GM12891 (cell line): Measurements from ENCODE around the gene LY6G6F.

Experiments used
- DNase-seq: peaks from one replicate; pipeline ENCODE4 v3.0.0; 2011; ENCODE audit warnings: low spot score; ENCODE audit not compliant: insufficient read length
- FAIRE-seq: peaks from 2 replicates; lab custom pipeline; 2011; peaks lifted over from hg19 to GRCh38; lab: Jason Lieb, UNC
- PAX5 ChIP-seq: IDR thresholded peaks from 2 replicates; pipeline ENCODE4 v1.6.1; 2011; ENCODE audit warnings: low read length, moderate library complexity, mild to moderate bottlenecking; ENCODE audit not compliant: insufficient read depth, severe bottlenecking
- POLR2A ChIP-seq: IDR thresholded peaks from 2 replicates; pipeline ENCODE4 v1.6.1; 2011; ENCODE audit warnings: low read depth, low read length, control low read depth
- POLR2AphosphoS5 ChIP-seq: IDR thresholded peaks from 2 replicates; pipeline ENCODE4 v1.6.1; 2011; ENCODE audit warnings: low read depth, low read length, control low read depth
- POU2F2 ChIP-seq: IDR thresholded peaks from 2 replicates; pipeline ENCODE4 v1.6.1; 2011; ENCODE audit warnings: low read depth, mild to moderate bottlenecking, control low read depth, low read length, moderate library complexity
- SPI1 ChIP-seq: IDR thresholded peaks from 2 replicates; pipeline ENCODE4 v1.6.1; 2011; ENCODE audit warnings: low read depth, low read length, control low read depth
- TAF1 ChIP-seq: IDR thresholded peaks from 2 replicates; pipeline ENCODE4 v1.6.1; 2011; ENCODE audit warnings: low read depth, low read length, control low read depth

The LY6G6F gene

DNA sequence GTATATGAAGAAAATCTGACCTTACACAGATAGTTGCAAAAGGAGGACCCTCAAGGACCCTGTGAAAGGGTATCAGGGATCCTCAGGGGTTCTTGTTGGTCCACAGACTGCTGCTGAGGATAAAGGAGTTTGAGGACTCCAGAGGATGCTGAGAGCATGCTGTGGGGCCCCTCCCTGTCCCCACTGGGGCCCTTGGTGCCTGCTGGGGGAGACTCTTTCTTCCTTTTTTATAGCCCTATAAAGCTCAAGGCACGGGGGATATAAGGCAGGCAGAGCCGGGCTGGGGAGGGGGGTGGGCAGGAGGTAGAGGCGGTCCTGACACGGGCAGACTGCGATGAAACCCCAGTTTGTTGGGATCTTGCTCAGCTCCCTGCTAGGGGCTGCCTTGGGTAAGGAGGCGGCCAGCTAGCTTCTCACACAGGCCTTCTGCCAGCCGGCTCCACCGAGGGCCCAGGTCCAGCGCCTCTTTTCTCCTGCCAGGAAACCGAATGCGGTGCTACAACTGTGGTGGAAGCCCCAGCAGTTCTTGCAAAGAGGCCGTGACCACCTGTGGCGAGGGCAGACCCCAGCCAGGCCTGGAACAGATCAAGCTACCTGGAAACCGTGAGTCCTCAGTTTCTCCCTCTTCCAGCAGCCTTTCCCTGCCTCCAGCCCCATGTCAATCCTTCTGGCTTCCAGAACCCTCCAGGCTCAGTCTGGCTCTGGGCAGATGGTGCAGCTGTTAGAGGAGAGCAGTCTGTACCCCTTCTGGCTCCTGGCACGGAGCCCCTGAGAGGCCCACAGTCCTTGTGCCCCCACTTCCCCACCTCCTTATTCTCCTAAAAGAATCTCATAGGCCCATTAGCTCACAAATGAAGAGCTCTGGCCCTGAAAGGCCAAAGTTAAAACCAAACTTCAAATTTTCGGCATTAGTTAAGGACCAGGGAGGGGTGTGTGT is 8.6 kb downstream of the LY6G6F start, which contains the start of gene LY6G6D:
TSS of gene LY6G6D (plus strand) at position 327 of the 937 bp plus-strand sequence. CDS start at position 335, 8 bp downstream.
- FAIRE-seq = no peak
- DNase-seq = no peak
- TF ChIP-seq SPI1 (no peak), PAX5 (no peak), POLR2AphosphoS5 (no peak), POU2F2 (no peak), TAF1 (no peak), POLR2A (no peak)

- FAIRE-seq (no peak), DNase-seq (no peak)
- TF ChIP-seq POU2F2 = no peak
- no peak for TF ChIP-seq POLR2A
- TF ChIP-seq POLR2AphosphoS5 = no peak
- no peak for TF ChIP-seq PAX5
- TF ChIP-seq TAF1 = no peak
- TF ChIP-seq SPI1 = no peak
These were observed 11.0 kb downstream of the LY6G6F start for GRCh38 chr6:31717499-31718222.

DNA sequence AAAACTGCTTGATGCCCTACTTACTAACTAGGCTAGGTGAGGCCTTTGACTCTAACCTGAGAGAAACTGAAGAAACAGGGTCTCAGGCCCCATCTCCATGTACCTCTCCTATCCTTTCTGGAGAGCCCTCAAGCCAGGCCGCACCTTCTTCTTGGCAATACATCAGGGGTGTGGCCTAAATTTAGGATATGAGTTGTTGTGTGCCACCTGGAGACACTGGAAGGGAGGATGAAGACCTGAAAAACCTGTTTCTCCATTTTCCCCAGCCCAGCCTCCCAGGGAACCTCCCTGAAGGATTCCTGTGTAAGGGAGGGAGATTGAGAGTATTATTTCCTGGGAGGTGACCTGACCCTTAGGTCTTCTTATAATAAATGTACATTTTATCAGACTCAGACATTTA is 11.6 kb downstream of the LY6G6F start:
- no peak for TF ChIP-seq POLR2AphosphoS5
- TF ChIP-seq POLR2A = no peak
- no peak for TF ChIP-seq SPI1
- no peak for TF ChIP-seq TAF1
- TF ChIP-seq POU2F2 = no peak
- TF ChIP-seq PAX5 = no peak
- no peak for DNase-seq
- FAIRE-seq = no peak

DNA sequence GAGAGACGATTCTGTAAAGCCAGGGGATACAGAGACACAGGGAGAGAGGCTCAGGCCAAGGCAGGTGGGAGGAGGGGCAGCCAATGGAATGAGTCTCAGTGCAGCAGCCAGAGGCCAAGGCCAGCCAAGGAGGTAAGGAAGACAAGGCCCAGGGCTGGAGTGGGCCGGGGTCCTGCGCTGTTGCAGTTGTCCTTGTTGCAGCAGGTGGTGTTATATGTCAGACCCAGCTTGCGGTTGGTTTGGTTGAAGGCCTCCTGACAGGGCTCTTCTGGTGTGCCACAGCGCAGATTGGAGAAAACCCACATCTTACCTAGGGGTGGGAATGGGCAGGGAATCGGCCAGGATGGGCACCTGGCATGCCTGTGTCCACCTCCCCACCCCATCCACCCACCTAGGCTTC is 12.3 kb downstream of the LY6G6F start:
- DNase-seq (no peak), FAIRE-seq (no peak)
- no peak for TF ChIP-seq PAX5
- no peak for TF ChIP-seq SPI1
- no peak for TF ChIP-seq POLR2AphosphoS5
- TF ChIP-seq POLR2A = no peak
- no peak for TF ChIP-seq TAF1

DNA sequence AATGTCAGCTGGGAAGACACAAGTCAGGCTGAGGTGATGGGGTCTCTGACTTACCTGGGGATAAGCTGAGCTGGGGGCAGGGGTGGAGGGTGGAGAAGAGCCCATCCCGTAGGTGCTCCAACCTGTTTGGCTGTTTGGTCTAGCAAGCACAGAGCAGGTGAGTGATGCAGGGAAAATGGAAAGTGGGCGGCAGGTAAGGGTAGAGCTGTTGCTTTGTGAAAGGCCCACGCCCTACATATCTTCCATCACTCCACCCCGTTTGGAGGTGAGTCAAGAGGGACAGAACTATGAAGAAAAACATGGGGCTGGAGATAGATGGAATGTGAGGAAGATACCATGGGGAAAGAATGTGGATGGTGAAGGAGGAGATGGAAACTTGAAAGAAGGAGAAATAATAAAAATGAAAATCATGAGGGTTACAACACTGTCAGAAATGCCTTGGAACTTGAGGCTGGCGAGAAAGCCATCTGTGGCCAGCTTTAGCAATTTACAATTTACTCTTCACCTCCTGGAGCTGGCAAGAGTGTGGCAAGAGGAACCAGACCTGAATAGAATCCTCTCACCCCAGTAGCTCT is 13.6 kb downstream of the LY6G6F start:
- DNase-seq (no peak), FAIRE-seq (no peak)
- TF ChIP-seq POU2F2 = no peak
- no peak for TF ChIP-seq SPI1
- no peak for TF ChIP-seq POLR2A
- TF ChIP-seq TAF1 = no peak
- no peak for TF ChIP-seq PAX5
- TF ChIP-seq POLR2AphosphoS5 = no peak

DNA sequence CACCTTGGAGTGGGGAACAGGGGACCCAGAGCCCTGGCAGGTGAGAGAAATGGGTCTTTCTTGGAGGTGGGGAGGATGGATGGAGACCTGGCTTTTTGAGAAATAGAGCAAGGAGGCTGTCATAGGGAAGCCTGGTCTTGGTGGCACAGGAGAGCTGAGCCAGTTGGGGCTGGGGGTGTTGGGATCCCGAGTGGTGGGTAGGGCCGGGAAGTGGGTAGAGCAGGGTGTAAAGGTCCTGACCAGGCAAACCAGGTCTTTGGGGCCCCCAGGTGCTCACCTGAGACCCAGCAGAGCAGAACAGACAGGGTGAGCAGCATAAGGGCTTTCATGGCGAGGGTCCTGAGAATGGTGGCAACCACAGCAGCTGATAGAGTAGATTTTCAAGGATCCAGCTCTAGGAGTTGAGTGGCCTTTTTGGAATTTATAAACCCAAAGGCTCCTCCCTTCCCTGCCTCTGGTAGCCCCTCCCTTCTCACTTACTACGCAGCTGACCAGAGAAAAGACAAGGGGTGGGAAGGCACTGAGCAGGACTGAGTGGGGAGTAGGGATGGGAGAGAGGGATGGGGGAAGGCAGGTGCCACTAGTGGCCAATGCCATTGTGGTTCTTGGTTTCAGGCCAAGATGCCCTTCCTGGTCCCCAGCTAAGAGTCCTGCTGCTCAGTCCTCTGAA is 14.8 kb downstream of the LY6G6F start, which contains the start of gene LY6G6C:
TSS of gene LY6G6C (minus strand) at position 396 of the 670 bp plus-strand sequence. CDS start at position 329, 67 bp downstream.
- DNase-seq (no peak), FAIRE-seq (no peak)
- TF ChIP-seq POU2F2 (no peak), TAF1 (no peak), POLR2A (no peak), POLR2AphosphoS5 (no peak), SPI1 (no peak), PAX5 (no peak)

- DNase-seq (no peak), FAIRE-seq (no peak)
- TF ChIP-seq POU2F2 (no peak), POLR2A (no peak), TAF1 (no peak), PAX5 (no peak), POLR2AphosphoS5 (no peak), SPI1 (no peak)
These were observed 15.5 kb downstream of the LY6G6F start for GRCh38 chr6:31722173-31722572.

GRCh38 chr6:31723245-31723979 is 16.7 kb downstream of the LY6G6F start, which contains the start of gene MPIG6B:
MPIG6B (plus strand) TSS chr6:31723373; CDS start chr6:31723384, 11 bp downstream.
- TF ChIP-seq POLR2A (no peak), PAX5 (no peak), POLR2AphosphoS5 (no peak), POU2F2 (no peak), TAF1 (no peak), SPI1 (no peak)

More at GRCh38 chr6:31723245-31723979, 16.7 kb downstream of the LY6G6F start, which contains the start of gene MPIG6B:
- DNase-seq (no peak), FAIRE-seq (no peak)
